GM10248 (cell line): ENCODE results near the gene NCBP3.
"Not testable (repeated sequence)": the region's sequence is repeated elsewhere in the genome, so short reads cannot be mapped to it uniquely, and the experiment has no call there.

ENCODE experiments used
- CTCF ChIA-PET: fragments of 300-600 bp; sonication (Branson Sonifier 250); formaldehyde crosslinking; extraction: SDS; loops from one replicate; lab custom pipeline; 2021; ENCODE audit warnings: antibody characterized with exemption; lab: Yijun Ruan, JAX
- POLR2A ChIA-PET: fragments of 350-650 bp; sonication (Branson Sonifier 250); formaldehyde crosslinking; extraction: SDS; loops from one replicate; lab custom pipeline; 2020; ENCODE audit warnings: antibody characterized with exemption; lab: Yijun Ruan, JAX
- DNase-seq: peaks from one replicate; pipeline ENCODE4 v3.0.0; 2012; ENCODE audit errors: extremely low spot score
- TF ChIP-seq, protein P1 (sequence below): IDR thresholded peaks from 2 replicates; pipeline ENCODE4 v1.5.1; 2012; ENCODE audit warnings: mild to moderate bottlenecking, low read depth; ENCODE audit errors: extremely low read depth, missing control alignments, control extremely low read depth

NCBP3 gene

GRCh38 chr17:3857261-3858105 is 11.4 kb upstream of the NCBP3 start:
- TF ChIP-seq, protein P1, sequence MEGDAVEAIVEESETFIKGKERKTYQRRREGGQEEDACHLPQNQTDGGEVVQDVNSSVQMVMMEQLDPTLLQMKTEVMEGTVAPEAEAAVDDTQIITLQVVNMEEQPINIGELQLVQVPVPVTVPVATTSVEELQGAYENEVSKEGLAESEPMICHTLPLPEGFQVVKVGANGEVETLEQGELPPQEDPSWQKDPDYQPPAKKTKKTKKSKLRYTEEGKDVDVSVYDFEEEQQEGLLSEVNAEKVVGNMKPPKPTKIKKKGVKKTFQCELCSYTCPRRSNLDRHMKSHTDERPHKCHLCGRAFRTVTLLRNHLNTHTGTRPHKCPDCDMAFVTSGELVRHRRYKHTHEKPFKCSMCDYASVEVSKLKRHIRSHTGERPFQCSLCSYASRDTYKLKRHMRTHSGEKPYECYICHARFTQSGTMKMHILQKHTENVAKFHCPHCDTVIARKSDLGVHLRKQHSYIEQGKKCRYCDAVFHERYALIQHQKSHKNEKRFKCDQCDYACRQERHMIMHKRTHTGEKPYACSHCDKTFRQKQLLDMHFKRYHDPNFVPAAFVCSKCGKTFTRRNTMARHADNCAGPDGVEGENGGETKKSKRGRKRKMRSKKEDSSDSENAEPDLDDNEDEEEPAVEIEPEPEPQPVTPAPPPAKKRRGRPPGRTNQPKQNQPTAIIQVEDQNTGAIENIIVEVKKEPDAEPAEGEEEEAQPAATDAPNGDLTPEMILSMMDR = no peak
- ChIA-PET CTCF (interaction anchor here (1.3 to 8.2 kb wide), 4 partner anchors 12 to 125 kb away, joined by 4 to 73 read pairs (median 6); partner anchors contain the start of gene NCBP3), POLR2A (interaction anchor here (1.0 kb wide), 1 partner anchor 11 kb away, joined by 3 read pairs; the partner anchor contains the start of gene NCBP3)
- DNase-seq = no peak

- POLR2A ChIA-PET, CTCF ChIA-PET, DNase-seq: not testable (repeated sequence)
Measured at GRCh38 chr17:3854204-3854603, 8.2 kb upstream of the NCBP3 start.

GRCh38 chr17:3852561-3852960 is 6.5 kb upstream of the NCBP3 start:
- POLR2A ChIA-PET = no interaction called here
- CTCF ChIA-PET = interaction anchor here (0.7 to 3.2 kb wide), 3 partner anchors 10 to 24 kb away, joined by 3 to 13 read pairs (median 6); no protein-coding TSS in a partner anchor
- TF ChIP-seq, protein P1 = no peak
- no peak for DNase-seq

DNA sequence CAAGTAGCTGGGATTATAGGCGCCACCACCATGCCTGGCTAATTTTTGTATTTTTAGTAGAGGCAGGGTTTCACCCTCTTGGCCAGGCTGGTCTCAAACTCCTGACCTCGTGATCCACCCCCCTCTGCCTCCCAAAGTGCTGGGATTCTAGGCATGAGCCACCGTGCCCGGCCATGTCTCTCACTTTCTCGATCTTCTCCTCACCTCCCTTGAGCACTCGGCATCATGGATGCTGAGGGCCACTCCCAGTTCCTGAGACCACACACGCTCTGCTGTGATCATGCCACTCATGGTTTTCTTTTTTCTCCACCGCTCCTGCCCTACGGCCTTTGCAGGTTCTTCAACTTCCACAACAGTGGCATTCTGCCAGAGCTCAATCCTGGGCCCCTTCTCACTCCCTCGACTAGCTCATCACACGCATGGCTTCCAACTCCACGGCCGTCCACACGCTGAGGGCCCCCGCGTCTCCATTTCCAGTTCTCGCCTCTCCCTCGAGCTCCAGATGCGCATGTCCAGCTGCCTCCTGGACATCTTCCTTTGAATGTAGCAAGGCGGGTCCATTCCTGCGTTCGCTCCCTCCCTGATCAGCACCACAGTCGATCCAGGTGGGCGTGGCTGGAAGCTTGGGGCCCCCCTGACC is 5.5 kb upstream of the NCBP3 start:
- no peak for DNase-seq
- CTCF ChIA-PET = interaction anchor here (1.1 to 3.2 kb wide), 5 partner anchors 9 to 168 kb away, joined by 3 to 13 read pairs (median 6); no protein-coding TSS in a partner anchor
- POLR2A ChIA-PET = no interaction called here
- TF ChIP-seq, protein P1 = no peak

- TF ChIP-seq, protein P1 = no peak
- DNase-seq = no peak
- POLR2A ChIA-PET = no interaction called here
- CTCF ChIA-PET = interaction anchor here (6.4 to 6.9 kb wide), 3 partner anchors 12 to 111 kb away, joined by 61 to 107 read pairs (median 73); no protein-coding TSS in a partner anchor
Measured at GRCh38 chr17:3848229-3848835, 2.3 kb upstream of the NCBP3 start.

DNA sequence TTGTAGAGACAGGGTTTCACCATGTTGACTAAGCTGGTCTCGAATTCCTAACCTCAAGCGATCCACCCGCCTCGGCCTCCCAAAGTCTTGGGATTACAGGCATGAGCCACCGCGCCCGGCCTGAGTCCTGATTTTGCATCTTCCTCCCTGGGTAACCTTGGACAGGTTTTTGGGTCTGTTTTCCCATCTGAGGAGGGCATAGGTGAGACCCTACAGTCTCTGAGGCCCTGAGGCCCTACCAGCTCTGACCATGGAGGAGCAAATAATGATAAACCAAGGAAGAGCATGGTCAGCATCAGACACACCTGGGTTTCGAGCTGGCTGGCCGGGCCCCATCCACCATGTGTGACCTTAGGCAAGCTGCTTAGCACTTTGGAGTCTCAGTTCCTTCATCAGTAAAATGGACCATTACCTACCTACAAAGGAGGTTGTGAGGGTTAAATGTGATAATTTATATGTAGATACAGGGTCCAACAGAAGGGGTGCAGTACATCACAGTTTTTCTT is 1.2 kb upstream of the NCBP3 start:
- ChIA-PET CTCF (interaction anchor here (0.8 to 6.9 kb wide), 14 partner anchors 12 to 514 kb away, joined by 3 to 107 read pairs (median 4); partner anchors contain the start of genes CTNS and SHPK), POLR2A (interaction anchor here (0.7 kb wide), 1 partner anchor 177 kb away, joined by 3 read pairs; no protein-coding TSS in a partner anchor)
- TF ChIP-seq, protein P1 = no peak
- no peak for DNase-seq
